Vagina (tissue), 2 donors: ENCODE results near the gene TEX36. TPM values are rescaled to one million over a fixed set of nuclear protein-coding genes. Genes with fewer than 3 reads are reported as not detected.
"Not testable (repeated sequence)": the region's sequence is repeated elsewhere in the genome, so short reads cannot be mapped to it uniquely, and the experiment has no call there.

Experiments
- DNase-seq, 2 donors: peaks; one replicate each; pipeline ENCODE4 v3.0.0-alpha.2; 2017; ENCODE audit errors: extremely low spot score in 2 of 2
- H3K27ac ChIP-seq: fragments of 200-600 bp; sonication (generic); one replicate; pipeline ENCODE4 v1.5.1; 2019
- H3K27me3 ChIP-seq: fragments of 200-600 bp; sonication (generic); one replicate; pipeline ENCODE4 v1.5.1; 2019
- H3K36me3 ChIP-seq, 2 donors: fragments of 200-600 bp; sonication (generic); one replicate each; pipeline ENCODE4 v1.5.1; 2017 to 2019
- H3K4me1 ChIP-seq: fragments of 200-600 bp; sonication (generic); one replicate; pipeline ENCODE4 v1.5.1; 2019
- H3K4me3 ChIP-seq, 2 donors: fragments of 200-600 bp; sonication (generic); 1 replicate in 1 of 2; 2 replicates in 1 of 2; pipeline ENCODE4 v1.5.1; 2016 to 2019
- H3K9me3 ChIP-seq: fragments of 200-600 bp; sonication (generic); one replicate; pipeline ENCODE4 v1.5.1; 2019
- CTCF ChIP-seq, 3 experiments: fragments of 450-650 bp in 2 of 3; fragments of 200-600 bp in 1 of 3; sonication (generic) in 1 of 3; IDR thresholded peaks; one replicate each; pipeline ENCODE4 v1.5.1; 2017 to 2019; ENCODE audit warnings: antibody characterized with exemption in 3 of 3, mild to moderate bottlenecking in 2 of 3, moderate library complexity in 2 of 3
- POLR2A ChIP-seq, 2 donors: fragments of 450-650 bp; IDR thresholded peaks; one replicate each; pipeline ENCODE4 v1.6.1; 2017; ENCODE audit warnings: antibody characterized with exemption in 2 of 2, mild to moderate bottlenecking in 2 of 2, moderate library complexity in 2 of 2
- POLR2AphosphoS5 ChIP-seq, 2 donors: sonication (generic); formaldehyde crosslinking; IDR thresholded peaks; one replicate each; pipeline ENCODE4 v1.9.0; 2017; ENCODE audit warnings: antibody characterized with exemption in 2 of 2, mild to moderate bottlenecking in 2 of 2, low read depth in 1 of 2; ENCODE audit not compliant: insufficient read depth in 1 of 2
- intact Hi-C: fragments of 100-400 bp; cut with DNase I; formaldehyde crosslinking; loops from one replicate; pipeline ENCODE4 v1.15.1; 2023
- total RNA-seq: library from RNA; depleted of rRNA; stranded (reverse); fragments of >200 nt; gene quantifications from one replicate; pipeline ENCODE4 v1.2.3, GENCODE V29; 2016

The TEX36 gene
- total RNA-seq, 1 donor from 2014 or later, result not detected

GRCh38 chr10:125661941-125662515, 20.9 kb downstream of the TEX36 start:
- intact Hi-C loops, result no loop called here
- Histone ChIP-seq H3K4me1 (peaks cover 6% of the 10 kb centered on the region), H3K27ac (no peak overlapping the region), H3K4me3 (no peak overlapping the region), H3K36me3 (no peaks in the 10 kb centered on the region), H3K27me3 (no peaks in the 10 kb centered on the region), H3K9me3 (no peaks in the 10 kb centered on the region)
- no peak for DNase-seq
- TF ChIP-seq POLR2A (IDR thresholded peaks at IDR 0.05) (no peak), CTCF (IDR thresholded peaks at IDR 0.05) (no peak), POLR2AphosphoS5 (IDR thresholded peaks at IDR 0.05; ENCODE audit: insufficient read depth in 1 of 2, low read depth in 1 of 2) (no peak)

- Histone ChIP-seq H3K36me3 (no peaks in the 10 kb centered on the region), H3K9me3 (no peaks in the 10 kb centered on the region), H3K4me1 (peaks cover 6% of the 10 kb centered on the region), H3K27ac (no peak overlapping the region), H3K27me3 (no peaks in the 10 kb centered on the region), H3K4me3 (no peak overlapping the region)
- intact Hi-C loops, result no loop called here
- no peak for TF ChIP-seq POLR2A (IDR thresholded peaks at IDR 0.05)
- TF ChIP-seq CTCF (IDR thresholded peaks at IDR 0.05), result no peak
- no peak for TF ChIP-seq POLR2AphosphoS5 (IDR thresholded peaks at IDR 0.05; ENCODE audit: insufficient read depth in 1 of 2, low read depth in 1 of 2)
- DNase-seq, result no peak
Measured at GRCh38 chr10:125661431-125661940, 21.5 kb downstream of the TEX36 start.

- no peaks in the 10 kb centered on the region for H3K27me3 ChIP-seq
- H3K36me3 ChIP-seq, result no peaks in the 10 kb centered on the region
- no peak overlapping the region for H3K27ac ChIP-seq
- H3K4me1 ChIP-seq, result peaks cover 6% of the 10 kb centered on the region
- intact Hi-C loops, result no loop called here
- TF ChIP-seq CTCF (IDR thresholded peaks at IDR 0.05) (no peak), POLR2A (IDR thresholded peaks at IDR 0.05) (no peak), POLR2AphosphoS5 (IDR thresholded peaks at IDR 0.05; ENCODE audit: insufficient read depth in 1 of 2, low read depth in 1 of 2) (no peak)
- no peak overlapping the region for H3K4me3 ChIP-seq
- DNase-seq, result no peak
- H3K9me3 ChIP-seq, result no peaks in the 10 kb centered on the region
Measured at GRCh38 chr10:125659071-125659470, 23.9 kb downstream of the TEX36 start.

- Histone ChIP-seq H3K27ac (no peak overlapping the region), H3K4me1 (peaks cover 3% of the 10 kb centered on the region), H3K36me3 (no peaks in the 10 kb centered on the region), H3K27me3 (no peaks in the 10 kb centered on the region), H3K9me3 (no peaks in the 10 kb centered on the region), H3K4me3 (no peak overlapping the region)
- DNase-seq, result no peak
- TF ChIP-seq POLR2AphosphoS5 (IDR thresholded peaks at IDR 0.05; ENCODE audit: insufficient read depth in 1 of 2, low read depth in 1 of 2) (no peak), POLR2A (IDR thresholded peaks at IDR 0.05) (no peak), CTCF (IDR thresholded peaks at IDR 0.05) (no peak)
- intact Hi-C loops, result no loop called here
Measured at GRCh38 chr10:125656523-125656922, 26.4 kb downstream of the TEX36 start.

- H3K4me3 ChIP-seq, H3K27ac ChIP-seq, H3K27me3 ChIP-seq, H3K36me3 ChIP-seq, H3K9me3 ChIP-seq, H3K4me1 ChIP-seq, intact Hi-C loops, DNase-seq: not testable (repeated sequence)
Measured at GRCh38 chr10:125653113-125653512, 29.9 kb downstream of the TEX36 start.
